Loucy (cell line): ENCODE data around the gene CDK11B.

Source experiments
- CTCF ChIP-seq: fragments of 200-600 bp; sonication (generic); conservative IDR thresholded peaks from 2 replicates; pipeline ENCODE4 v1.5.1; 2014; ENCODE audit warnings: mild to moderate bottlenecking, antibody characterized with exemption, low read length
- EZH2phosphoT487 ChIP-seq: fragments of 200-600 bp; IDR thresholded peaks from 2 replicates; pipeline ENCODE4 v1.6.1; 2018; ENCODE audit warnings: antibody characterized with exemption, mild to moderate bottlenecking, moderate library complexity, borderline replicate concordance

GRCh38 chr1:1609822-1610485, 48.9 kb downstream of the CDK11B start:
- TF ChIP-seq CTCF (no peak), EZH2phosphoT487 (no peak)
